Osteocyte (in vitro differentiated cells): ENCODE results near the gene SLCO3A1. TPM values are rescaled to one million over a fixed set of nuclear protein-coding genes. Genes with fewer than 3 reads are reported as not detected.

Source experiments
- DNase-seq: peaks from one replicate; pipeline ENCODE4 v3.0.0; 2021; ENCODE audit warnings: mixed read lengths; ENCODE audit not compliant: unreplicated experiment; ENCODE audit errors: extremely low spot score
- H3K27ac Mint-ChIP-seq: one replicate; pipeline ENCODE4 v1.8.0; 2021; ENCODE audit warnings: mild to moderate bottlenecking, mixed read lengths; ENCODE audit not compliant: unreplicated experiment
- H3K27me3 Mint-ChIP-seq: one replicate; pipeline ENCODE4 v1.8.0; 2021; ENCODE audit warnings: mixed read lengths; ENCODE audit not compliant: unreplicated experiment
- H3K36me3 Mint-ChIP-seq: one replicate; pipeline ENCODE4 v1.8.0; 2021; ENCODE audit warnings: mixed read lengths; ENCODE audit not compliant: unreplicated experiment
- H3K4me1 Mint-ChIP-seq: one replicate; pipeline ENCODE4 v1.8.0; 2021; ENCODE audit warnings: mixed read lengths; ENCODE audit not compliant: unreplicated experiment
- H3K4me3 Mint-ChIP-seq: one replicate; pipeline ENCODE4 v1.8.0; 2021; ENCODE audit warnings: mild to moderate bottlenecking, moderate library complexity, mixed read lengths; ENCODE audit not compliant: unreplicated experiment
- H3K9me3 Mint-ChIP-seq: one replicate; pipeline ENCODE4 v1.8.0; 2021; ENCODE audit warnings: mixed read lengths; ENCODE audit not compliant: unreplicated experiment
- CTCF ChIP-seq: fragments of 200-600 bp; sonication (generic); IDR thresholded peaks from 2 replicates; pipeline ENCODE4 v1.5.0; 2021; ENCODE audit warnings: antibody characterized with exemption, mild to moderate bottlenecking, moderate library complexity
- total RNA-seq: library from RNA; stranded (reverse); gene quantifications from 2 replicates; pipeline ENCODE4 v1.2.1, GENCODE V29; 2021

SLCO3A1 gene
- total RNA-seq, 1 donor from 2014 or later, result 1.3 TPM

GRCh38 chr15:92166029-92166428 is 312.5 kb downstream of the SLCO3A1 start:
- Mint-ChIP-seq H3K27me3 (no peaks in the 10 kb centered on the region), H3K9me3 (no peaks in the 10 kb centered on the region), H3K27ac (no peak overlapping the region), H3K36me3 (no peaks in the 10 kb centered on the region), H3K4me1 (peaks cover 12% of the 10 kb centered on the region), H3K4me3 (no peak overlapping the region)
- DNase-seq, result no peak
- TF ChIP-seq CTCF, result no peak

- Mint-ChIP-seq H3K27ac (no peak overlapping the region), H3K27me3 (no peaks in the 10 kb centered on the region), H3K9me3 (peaks cover 4% of the 10 kb centered on the region), H3K4me1 (peaks cover 12% of the 10 kb centered on the region), H3K36me3 (no peaks in the 10 kb centered on the region), H3K4me3 (no peak overlapping the region)
- DNase-seq, result no peak
- no peak for TF ChIP-seq CTCF
These were observed 313.4 kb downstream of the SLCO3A1 start for GRCh38 chr15:92166751-92167405.

- H3K4me1 Mint-ChIP-seq, result peaks cover 12% of the 10 kb centered on the region
- no peak for TF ChIP-seq CTCF
- H3K36me3 Mint-ChIP-seq, result no peaks in the 10 kb centered on the region
- H3K4me3 Mint-ChIP-seq, result no peak overlapping the region
- no peaks in the 10 kb centered on the region for H3K27me3 Mint-ChIP-seq
- H3K27ac Mint-ChIP-seq, result no peak overlapping the region
- H3K9me3 Mint-ChIP-seq, result peaks cover 4% of the 10 kb centered on the region
- no peak for DNase-seq
These were observed 313.9 kb downstream of the SLCO3A1 start for GRCh38 chr15:92167451-92167850.

GRCh38 chr15:92168066-92168683 is 314.7 kb downstream of the SLCO3A1 start:
- peaks cover 12% of the 10 kb centered on the region for H3K4me1 Mint-ChIP-seq
- no peaks in the 10 kb centered on the region for H3K27me3 Mint-ChIP-seq
- no peaks in the 10 kb centered on the region for H3K36me3 Mint-ChIP-seq
- no peak overlapping the region for H3K4me3 Mint-ChIP-seq
- TF ChIP-seq CTCF, result no peak
- peaks cover 4% of the 10 kb centered on the region for H3K9me3 Mint-ChIP-seq
- no peak for DNase-seq
- no peak overlapping the region for H3K27ac Mint-ChIP-seq

- no peak overlapping the region for H3K27ac Mint-ChIP-seq
- H3K27me3 Mint-ChIP-seq, result no peaks in the 10 kb centered on the region
- no peak for TF ChIP-seq CTCF
- peaks cover 4% of the 10 kb centered on the region for H3K9me3 Mint-ChIP-seq
- no peak for DNase-seq
- no peaks in the 10 kb centered on the region for H3K36me3 Mint-ChIP-seq
- no peak overlapping the region for H3K4me3 Mint-ChIP-seq
- H3K4me1 Mint-ChIP-seq, result peaks cover 3% of the 10 kb centered on the region
These were observed 317.4 kb downstream of the SLCO3A1 start for GRCh38 chr15:92170897-92171296.
